Superior temporal gyrus (tissue), 1 donor: ENCODE results near the gene MGAT1.

Experiments
- DNase-seq: peaks from one replicate; pipeline ENCODE4 v3.0.0-alpha.2; 2016; ENCODE audit errors: extremely low spot score

The MGAT1 gene

DNA sequence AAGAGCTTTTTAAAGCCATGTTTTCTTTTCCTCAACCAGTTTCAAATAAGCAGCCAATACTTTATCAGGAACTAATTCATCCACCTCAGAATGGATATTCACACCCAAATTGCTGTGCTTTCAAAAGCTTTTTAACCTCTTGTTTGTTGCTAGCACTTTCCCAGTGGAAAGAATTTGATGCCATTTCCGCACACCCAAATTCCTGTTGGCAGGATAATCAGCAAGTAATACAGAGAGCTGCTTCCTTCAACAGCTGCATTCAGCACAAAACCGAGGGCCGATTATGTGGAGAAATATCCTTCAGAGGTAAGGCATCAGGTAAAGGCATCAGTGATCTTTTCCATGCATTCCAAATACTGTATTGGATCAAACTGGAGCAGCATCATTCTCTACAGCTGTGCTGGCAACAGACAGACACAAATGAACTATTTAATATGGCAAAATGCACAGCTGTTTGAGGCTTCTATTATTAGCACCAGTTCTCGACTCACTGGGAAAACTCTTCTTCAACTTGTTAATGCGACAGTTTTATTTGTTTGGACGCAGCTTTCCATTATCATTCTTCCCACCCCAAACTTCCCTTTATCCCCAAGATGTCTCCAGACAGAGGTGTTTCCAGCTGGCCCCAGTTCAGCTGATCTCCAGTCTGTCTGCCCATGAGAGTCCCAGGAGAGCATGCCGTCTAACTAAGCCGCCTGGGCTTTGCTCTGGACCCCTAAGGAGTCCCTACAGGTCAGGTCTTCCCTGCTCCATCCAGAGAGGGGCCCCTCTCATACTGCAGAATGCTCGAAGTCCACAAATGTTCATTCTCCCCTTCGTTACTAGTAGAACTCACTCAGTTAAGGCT is 22.2 kb upstream of the MGAT1 start:
- no peak for DNase-seq

DNA sequence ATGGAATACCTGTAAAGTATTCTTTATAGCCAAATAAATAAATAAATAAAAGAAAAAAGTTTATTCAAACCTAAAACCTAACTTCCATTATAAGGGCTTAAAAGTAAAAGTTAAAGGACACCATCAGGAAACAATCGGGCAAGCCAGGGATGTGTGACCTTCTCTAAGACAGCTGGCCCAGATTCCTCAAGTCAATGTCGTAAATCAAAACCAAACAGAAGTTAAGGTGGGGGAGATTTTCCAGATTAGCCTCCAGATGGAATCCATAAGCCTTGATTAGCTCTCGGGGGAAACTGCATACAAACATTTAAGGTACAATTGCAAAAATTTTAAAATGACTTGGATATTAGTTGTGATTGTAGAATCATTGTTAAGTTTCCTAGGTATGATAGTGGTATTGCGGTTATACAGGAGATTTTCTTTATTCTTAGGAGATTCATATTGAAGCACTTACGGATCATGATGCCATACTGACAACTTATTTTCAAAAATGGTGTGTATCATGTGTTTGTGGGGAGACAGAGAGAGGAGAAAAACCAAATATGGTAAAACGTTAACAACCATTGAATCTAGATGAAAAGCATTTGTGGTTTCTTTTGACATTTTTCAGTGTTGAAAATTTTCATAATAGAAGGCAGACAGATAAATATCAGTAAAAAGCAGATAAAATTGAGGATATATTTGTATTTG is 21.5 kb upstream of the MGAT1 start:
- no peak for DNase-seq

DNA sequence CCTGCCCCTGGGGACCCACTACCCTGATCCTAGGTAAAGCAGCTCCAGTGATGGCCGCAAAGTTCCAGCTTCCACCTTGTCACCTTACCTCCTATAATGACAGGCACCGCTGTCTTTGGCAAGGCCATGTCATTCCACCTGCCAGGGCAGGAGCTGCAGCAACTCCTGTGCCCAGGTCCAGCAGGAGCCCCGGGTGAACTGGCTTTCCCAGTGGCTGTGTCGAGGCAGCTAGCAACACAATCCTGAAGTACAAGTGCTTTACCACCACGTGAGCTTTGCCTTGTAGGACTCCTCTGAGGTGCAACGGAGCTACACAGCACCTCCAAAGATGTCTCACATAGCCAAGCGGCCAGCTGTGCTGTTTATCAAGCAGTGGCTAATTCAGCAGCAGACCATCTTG is 20.7 kb upstream of the MGAT1 start:
- no peak for DNase-seq

DNA sequence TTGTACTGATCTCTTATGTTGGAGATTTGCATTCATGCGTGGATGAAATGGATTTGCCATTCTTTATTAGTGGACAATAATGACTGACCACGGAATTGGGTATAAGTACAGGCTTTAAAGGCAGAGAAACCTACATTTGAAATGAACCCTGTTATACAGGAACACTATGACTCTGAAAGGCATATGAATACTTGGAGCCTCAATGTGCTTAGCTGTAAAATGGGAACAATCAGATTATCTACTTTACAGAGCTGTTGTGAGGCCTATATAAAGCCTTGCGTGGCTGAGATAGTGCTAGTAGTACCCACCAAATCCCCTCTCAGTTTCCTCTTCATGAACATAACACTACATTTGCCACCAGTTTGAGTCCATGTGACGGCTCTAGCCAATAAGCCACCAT is 18.9 kb upstream of the MGAT1 start:
- no peak for DNase-seq

DNA sequence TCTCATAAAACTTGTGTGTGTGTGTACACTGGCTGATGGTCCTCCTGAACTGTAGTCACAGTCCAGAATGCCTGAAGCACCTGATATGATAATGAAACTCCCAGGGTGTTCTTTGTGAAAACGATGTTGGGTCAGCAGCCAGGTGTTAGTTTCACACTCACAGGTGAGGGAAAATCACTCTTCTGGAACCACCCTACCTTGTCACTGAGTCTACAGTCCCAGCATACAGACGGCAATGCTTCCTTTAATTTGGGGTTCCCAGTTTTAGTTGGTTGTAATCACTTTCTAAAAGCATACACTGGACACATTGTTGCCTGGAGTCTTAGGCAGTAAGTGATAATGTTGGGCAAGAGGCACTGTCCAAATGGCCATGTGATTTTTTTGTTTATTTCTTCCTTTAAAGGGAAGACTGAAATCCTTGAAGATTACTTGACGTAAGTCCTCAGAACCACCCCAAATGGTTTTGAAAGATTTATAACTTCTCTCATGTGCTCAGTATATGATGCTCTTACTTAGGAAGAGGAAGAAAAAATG is 18.2 kb upstream of the MGAT1 start:
- DNase-seq: no peak

DNA sequence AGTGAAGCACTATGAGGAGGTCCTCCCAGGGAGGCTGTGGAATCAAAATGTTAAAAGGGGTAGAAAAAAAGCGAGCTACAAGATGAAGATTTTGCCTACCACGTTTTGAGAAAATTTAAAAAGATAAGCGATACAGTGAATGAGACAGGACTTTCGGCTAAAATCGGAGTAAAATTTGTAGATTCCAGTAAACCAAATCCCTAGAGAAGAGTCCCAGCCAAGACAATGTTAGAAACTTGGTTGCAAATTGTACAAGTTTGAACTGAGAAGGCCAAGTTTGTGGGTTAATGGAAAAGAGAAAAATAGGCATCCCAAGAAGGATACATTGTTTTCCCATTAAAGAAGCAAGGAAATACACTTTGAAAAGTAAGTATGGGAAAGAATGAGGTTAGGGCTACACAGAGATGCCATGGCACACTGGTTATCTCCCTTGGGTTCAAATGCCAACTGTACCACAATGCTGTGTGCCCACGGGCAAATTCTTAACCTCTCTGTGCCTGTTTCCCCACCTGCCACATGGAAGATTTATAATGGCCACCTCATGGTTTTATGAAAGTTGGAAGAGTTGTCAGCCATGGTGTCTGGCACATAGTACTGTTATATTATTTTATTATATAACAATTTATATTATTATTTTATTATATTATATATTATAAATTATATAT is 16.2 kb upstream of the MGAT1 start:
- no peak for DNase-seq

DNA sequence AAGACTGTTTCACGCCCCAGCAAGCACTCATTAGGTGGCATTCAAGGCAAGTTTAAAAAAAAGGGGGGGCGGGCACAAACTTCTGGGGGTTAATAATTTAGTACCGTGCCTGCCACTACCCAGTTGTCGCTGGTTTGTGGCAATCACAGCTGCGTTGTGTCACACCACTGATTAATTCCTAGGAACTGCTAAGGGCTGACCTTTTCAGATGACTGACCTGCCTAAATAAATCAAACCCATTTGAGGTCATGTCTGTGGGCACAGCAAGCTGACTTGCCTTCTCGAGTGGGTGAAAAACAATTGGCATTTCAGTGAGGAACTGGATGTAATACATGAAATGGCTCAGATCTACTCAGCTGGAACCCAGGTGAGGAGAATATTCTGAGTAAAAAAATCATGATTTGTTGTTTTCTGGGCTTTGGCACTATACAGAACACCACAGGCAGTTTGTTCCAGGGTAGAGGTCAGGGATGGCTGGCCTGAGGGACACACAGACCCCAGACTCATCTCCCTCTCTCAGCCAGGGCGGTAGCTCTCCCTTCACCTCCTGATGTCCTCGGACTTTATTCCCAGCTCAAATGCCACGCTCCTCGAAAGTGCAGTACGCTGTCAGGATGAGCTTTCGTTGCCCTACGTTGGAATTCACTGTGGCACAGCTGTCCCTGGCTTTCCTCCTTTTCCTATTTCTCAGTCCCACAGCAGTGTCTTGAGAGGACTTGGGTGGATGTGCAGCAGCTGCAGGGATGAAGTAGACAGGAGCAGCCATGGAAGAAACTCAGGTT is 15.5 kb upstream of the MGAT1 start:
- DNase-seq: no peak

DNA sequence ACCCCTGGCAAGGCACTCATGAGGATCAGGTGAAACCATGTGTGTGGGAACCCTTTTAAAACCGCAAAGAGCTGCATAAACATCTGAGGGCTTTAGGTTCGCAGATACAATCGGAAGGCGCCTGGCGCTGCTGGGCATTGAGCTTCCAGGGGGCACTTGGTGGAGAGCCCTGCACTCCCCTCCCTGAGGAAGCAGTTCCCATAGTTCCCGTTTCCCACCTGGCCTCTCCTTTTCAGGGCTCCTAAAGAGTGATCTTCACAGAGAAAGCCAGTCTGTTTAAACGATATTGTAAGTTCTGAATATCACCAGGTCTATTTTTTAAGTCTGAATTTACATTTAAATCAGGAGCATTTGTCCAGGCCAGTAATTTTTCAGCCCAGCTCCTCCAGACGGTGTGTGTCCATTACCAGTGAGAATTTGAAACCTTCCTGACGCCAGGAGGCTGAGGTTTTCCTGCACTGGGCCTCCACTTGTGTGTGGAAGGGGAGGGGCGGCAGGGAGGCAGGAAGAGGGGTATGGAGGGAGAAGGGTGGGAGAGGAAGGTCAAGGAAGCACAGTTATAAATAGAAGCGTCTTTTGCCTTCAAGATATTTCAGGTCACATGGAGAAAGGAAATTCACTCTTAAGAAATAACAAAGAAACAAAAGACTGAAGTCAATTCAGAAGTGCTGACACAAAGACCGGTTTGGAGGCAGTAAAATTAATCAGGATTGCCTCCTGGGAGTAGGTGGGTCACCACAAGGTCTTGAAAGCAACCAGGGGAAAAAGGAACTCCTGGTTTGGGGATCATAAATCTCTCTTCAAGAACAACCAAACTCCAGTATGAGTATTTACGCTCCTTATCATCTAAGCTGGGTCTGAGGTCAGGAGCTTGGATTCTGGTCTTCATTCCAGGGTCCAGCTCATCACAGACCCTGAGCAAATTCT is 14.3 kb upstream of the MGAT1 start:
- no peak for DNase-seq

DNA sequence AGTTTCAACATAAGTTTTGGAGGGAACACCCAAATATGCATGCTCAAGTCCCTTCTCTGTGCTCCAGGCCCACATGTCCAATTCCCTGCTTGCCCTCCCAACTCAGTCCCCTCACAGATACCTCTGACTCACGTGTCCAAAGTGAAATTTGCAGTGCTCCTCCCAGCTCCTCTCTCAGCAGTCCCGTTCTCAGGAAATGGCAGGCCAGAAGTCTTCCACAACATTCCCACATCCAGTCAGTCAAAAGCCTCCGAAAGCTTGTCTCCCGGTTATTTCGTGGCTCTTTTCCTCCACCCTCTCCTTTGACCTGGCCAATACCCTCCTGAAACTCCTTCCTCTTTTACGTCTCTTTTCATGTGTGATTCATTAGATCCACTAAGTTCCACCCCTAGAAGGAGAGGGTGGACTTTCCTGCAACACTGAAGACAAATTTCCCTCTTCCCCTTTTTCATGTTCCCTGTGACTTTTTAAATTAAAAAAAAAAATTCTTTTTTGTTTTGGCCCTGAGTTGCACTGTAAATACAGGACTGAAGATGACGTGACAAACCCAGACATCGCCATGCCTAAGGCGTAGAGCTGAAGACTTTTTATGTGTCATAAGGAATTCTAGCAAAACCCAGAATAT is 12.8 kb upstream of the MGAT1 start:
- no peak for DNase-seq

DNA sequence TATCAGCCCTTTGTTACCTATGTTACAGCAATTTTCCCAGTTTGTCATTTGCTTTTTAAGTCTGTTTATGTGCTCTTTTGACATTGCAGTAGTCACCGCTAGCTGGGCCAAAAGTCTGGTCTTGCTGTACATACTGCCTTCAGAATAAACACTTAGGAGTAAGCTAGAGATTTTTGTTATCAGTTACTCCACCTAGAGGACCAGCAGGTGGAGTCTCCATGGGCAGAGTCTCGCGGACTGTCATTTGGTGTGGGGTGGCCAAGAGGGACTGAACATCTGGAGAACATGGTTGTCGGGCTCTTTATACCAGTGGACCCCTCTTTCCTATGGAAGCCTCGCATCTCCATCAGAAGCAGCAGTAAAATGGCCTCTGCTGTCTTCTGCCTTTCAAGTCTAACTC is 10.8 kb upstream of the MGAT1 start:
- DNase-seq: no peak

DNA sequence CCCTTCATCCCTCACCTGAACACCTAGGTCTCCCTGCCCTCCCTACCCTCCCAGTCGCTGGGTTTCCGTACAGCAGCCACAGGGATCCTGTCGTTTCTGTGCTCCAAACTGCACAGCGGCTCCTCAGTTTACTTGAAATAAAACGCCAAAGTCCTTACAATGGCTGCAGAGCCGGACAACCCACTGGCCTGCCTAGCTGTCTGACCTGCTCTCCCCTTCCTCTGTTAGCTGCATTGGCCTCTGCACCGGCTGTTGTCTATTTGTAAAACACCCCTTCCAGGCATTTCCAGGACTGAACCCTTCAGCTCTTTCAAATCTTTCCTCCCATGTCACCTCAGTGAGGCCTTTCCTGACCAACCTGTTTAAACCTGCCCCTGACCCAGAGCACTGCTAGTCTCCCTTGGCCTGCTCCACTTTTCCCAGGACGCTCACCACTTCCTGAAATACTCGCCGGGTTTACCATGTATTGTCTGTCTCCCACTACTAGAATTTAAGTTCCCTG is 9.1 kb upstream of the MGAT1 start:
- DNase-seq: no peak

DNA sequence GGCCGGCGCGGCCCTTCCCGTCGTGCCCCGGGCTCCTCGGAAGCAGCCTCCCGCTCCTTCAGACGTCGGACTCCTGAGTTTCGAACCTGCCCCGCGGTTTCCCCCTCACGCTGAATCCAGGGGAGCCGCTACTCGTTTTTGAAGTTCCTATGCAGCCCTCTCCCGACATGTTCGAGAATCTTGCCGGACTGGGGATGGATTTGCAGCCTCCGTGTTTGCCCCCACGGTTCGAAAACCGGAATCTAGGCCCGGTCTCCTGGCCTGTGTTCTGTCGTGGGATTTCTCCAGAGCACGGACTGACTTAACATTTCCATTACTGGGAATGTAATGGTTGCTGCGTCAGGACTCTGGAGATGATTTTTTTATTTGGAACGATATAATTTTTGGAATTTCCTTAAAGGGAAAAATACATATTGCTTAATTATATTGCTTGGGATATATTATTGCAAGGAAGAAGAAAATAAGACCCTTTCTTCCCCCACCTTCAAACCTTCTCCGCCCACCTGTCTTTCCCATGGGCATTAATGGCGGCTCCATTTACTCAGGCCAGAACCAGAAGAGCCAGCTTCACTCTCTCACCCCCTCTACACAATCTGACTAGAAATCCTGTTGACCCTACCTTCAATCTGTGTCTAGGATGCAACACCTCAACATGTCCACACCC is 8.5 kb upstream of the MGAT1 start:
- peak; percentile 67 for DNase-seq

DNA sequence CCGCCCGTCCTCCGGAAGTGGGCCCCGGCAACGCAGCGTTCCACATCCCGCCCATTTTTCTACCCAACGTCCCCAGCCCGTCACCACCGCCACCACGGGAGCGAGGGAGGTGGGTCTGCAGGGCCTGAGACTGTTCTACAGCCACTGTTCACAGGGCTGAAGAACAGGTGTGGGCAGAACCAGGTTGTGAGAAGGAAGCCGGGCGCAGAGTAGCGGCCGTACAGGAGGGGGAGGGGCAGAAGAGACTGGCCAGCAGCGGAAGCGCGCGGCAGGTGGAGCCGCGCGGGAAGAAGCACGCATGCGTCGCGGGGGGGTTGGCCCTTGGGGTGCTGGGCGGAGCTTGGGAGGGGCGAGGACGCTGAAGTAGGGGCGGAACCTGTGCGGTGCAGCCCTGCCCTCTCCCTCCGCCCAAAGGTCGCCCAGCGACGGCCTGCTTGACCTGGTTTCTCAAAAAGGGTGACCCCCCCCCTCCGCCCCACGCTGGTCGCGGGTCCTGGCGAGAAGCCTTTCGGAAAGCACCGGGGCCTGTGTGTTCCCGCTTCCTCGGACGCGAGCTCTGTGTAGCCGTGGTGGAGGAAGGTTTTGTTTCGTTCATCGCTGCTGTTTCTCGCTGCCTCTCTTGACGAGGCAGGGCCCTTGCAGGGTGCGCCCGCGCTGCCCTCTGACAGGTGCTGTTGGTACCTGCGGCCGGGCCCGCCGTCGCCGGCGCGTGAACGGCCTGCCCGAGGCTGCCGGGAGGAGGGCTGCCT is 7.8 kb upstream of the MGAT1 start:
- DNase-seq: peak; percentile 94

DNA sequence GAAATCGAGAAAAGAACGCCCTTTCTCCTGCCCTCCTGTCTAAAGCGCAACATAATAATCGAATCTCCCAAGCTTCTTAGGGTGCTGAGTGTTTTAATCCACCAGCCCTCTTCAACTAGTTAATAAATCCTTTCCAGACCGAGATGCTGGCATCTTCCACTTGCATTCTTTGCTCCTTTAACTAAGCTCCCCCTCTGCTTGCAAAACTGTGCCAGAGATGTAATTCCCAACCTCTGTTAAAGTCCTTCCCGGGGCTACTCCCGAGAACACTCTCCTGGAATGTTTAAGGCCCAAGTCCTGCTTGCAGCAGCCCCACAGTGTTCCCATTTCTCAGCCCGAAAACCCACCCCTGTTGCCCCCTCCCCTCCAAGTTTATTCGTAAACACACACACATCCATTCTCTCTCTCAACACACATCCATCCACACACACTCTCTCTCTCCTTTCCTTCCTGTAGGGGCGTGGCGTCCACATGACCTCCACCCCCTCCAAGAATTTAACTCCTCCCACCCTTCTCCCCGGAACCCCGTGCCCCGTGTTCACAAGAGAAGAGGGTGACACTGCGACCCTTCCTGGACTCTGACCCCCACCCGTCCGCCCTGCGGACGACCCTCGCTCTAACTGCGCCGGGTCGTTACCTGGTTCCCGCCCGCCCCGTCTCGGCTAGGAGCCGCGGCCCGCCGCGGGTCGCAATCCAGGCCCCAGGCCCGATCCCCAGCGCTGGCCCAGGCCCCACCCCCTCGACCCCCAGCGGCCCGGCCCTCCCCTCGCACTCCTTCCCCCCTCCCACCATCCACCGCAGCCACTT is 7.0 kb upstream of the MGAT1 start:
- peak; percentile 88 for DNase-seq

DNA sequence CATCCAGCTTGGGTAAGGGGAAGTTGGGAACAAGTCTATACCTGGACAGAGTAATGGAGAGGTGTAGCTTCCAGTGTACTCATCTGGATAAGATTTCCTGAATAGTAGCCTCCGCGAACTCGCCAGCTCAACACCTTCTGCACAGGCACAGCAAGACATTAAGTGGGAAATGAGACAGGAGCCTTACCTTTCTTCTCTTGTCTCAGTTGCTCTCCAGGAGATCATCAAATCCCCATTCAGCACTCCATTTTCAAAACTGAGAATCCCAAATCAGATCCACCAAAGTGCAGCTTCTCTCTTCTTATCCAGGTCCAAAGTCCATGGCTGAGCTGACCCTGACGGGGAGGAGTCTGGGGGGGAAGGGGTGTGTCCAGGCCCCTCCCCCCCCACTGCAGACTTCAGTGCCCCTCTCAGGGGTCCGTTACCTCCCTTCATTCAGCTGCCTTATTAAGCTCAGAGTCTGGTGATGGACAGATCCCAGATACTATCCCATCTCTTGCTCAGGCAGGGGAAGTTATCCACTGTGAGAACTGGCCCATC is 5.9 kb upstream of the MGAT1 start:
- DNase-seq: no peak

DNA sequence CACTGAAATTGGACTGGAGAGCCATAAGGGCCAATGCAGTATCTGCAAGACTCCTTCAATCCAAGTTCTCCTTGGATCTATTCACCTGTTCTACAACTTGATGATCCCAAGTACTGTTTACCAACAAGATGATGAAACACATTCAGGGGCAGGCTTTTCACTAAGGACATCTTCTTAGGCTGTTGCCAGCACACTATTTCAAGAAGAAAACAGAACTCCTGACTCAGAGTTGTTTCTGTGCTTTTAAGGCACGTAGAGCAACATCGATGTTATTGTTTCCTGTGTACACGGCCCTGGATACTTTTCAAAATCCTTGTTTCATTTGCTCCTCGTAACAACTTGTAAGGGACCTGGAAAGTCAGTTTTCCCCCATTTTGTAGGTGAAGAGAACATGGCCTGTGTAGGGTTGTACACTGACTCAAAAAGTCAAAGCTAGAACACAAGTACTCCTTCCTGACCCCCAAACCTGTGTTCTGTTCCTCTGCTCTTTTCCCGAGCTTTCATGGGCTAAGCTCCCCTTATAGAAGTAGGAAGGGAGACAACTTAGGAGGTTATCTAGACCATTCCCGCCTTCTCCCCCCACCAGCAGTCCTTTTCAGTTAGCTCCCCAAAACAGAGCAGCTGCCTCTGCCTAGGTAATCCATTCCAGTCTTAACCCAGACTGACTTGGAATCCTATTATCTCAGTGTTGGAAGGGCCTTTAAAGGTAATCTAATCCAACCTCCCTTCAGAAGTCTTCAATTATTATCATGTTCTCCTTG is 5.2 kb upstream of the MGAT1 start:
- DNase-seq: no peak

DNA sequence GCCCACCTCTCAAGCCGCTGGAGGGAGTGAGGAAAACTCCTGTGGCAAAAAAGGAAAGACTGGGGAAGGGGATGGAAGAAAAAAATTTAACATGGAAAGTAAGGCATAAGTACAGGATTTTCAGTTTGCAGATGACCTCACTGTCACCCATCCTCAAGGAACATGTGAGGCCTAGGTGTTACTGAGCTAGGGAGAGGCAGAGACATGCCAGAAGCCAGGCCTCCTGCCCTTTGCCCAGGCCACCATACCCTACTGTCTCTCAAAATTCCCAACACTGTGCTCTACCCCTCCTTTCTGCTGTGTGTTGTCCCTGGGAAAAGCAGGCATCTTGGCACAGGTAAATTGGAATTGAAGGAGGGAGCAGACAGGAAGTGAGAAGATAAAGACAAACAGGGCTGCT is 4.4 kb upstream of the MGAT1 start:
- no peak for DNase-seq
